Thyroid gland (tissue), 4 donors: Measurements from ENCODE around the gene PIK3C2B. TPM values are rescaled to one million over a fixed set of nuclear protein-coding genes. Genes with fewer than 3 reads are reported as not detected.

ENCODE experiments used
- DNase-seq, 2 donors: peaks; one replicate each; pipeline ENCODE4 v3.0.0-alpha.2; 2019
- H3K27ac ChIP-seq, 3 donors: fragments of 200-600 bp; sonication (generic); 1 replicate in 2 of 3; 2 replicates in 1 of 3; pipeline ENCODE4 v1.5.1; 2016 to 2019; ENCODE audit warnings: mild to moderate bottlenecking in 1 of 3, moderate library complexity in 1 of 3
- H3K27me3 ChIP-seq: fragments of 200-600 bp; sonication (generic); one replicate; pipeline ENCODE4 v1.5.1; 2019
- H3K36me3 ChIP-seq, 2 donors: fragments of 200-600 bp; sonication (generic); one replicate each; pipeline ENCODE4 v1.5.1; 2016 to 2019
- H3K4me1 ChIP-seq, 2 donors: fragments of 200-600 bp; sonication (generic); one replicate each; pipeline ENCODE4 v1.5.1; 2017 to 2019
- H3K4me3 ChIP-seq, 3 donors: fragments of 200-600 bp; sonication (generic); replicated peaks in 1 of 3; 1 replicate in 2 of 3; 2 replicates in 1 of 3; pipeline ENCODE4 v1.5.1; 2016; ENCODE audit warnings: mild to moderate bottlenecking in 1 of 3
- H3K9me3 ChIP-seq: fragments of 200-600 bp; sonication (generic); one replicate; pipeline ENCODE4 v1.5.1; 2017
- POLR2A ChIP-seq, 2 donors: fragments of 450-650 bp; IDR thresholded peaks; one replicate each; pipeline ENCODE4 v1.6.1; 2017; ENCODE audit warnings: antibody characterized with exemption in 2 of 2, mild to moderate bottlenecking in 2 of 2, moderate library complexity in 1 of 2
- WGBS, 2 donors: methylation state at CpG; one replicate each; pipeline ENCODE4 v1.1.5; 2017; 5-methylcytosine and 5-hydroxymethylcytosine counted together
- intact Hi-C: fragments of 100-400 bp; cut with DNase I; formaldehyde crosslinking; loops from one replicate; pipeline ENCODE4 v1.15.1; 2023
- total RNA-seq, 4 donors: library from RNA; depleted of rRNA; stranded (reverse); fragments of >200 nt; gene quantifications; one replicate each; pipeline ENCODE4 v1.2.3, GENCODE V29; 2016
- TF ChIP-seq, protein P1 (sequence below), 6 experiments: fragments of 200-600 bp in 3 of 6; fragments of 450-650 bp in 3 of 6; sonication (generic) in 3 of 6; IDR thresholded peaks; one replicate each; pipeline ENCODE4 v1.5.1; 2016 to 2019; ENCODE audit warnings: antibody characterized with exemption in 6 of 6, mild to moderate bottlenecking in 2 of 6, inconsistent platforms in 1 of 6, moderate library complexity in 1 of 6

Gene PIK3C2B
- total RNA-seq, 4 donors from 2014 or later: 19.9 to 36.9 (median 27.2) TPM

DNA sequence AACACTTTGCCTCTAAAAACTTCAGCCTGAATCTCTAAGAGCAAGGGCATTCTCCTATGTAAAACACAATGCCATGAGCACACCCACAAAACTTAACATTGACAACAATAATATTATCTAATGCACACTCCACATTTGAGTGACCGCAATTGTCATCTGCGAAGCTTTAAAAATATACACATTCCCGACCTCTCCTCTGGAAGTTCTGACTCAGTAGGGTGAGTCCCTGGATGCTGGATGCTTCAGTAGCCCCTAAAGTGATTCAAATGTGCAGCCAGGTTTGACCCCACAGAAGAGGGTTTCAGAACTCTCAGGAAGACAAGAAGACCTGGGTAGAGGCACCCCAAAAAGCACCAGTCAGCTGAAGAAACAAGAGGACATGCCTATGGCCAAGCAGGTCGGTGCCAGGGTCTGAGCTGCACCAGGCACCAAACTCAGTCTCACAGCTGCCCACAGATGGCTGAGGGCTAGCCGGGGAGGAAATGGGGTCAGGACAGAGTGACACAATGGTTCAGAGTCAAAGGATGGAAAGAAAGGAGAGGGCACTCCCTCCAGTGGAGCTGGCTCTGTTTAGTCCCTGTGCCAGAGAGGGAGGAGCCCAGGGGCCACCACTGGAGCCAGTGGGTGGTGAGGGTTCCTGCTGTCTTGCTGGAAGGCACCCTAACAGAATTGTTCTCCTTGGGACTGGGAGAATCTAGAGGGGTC lies 17.4 kb downstream of the PIK3C2B start:
- no peak for TF ChIP-seq POLR2A (IDR thresholded peaks at IDR 0.05)
- TF ChIP-seq, protein P1, sequence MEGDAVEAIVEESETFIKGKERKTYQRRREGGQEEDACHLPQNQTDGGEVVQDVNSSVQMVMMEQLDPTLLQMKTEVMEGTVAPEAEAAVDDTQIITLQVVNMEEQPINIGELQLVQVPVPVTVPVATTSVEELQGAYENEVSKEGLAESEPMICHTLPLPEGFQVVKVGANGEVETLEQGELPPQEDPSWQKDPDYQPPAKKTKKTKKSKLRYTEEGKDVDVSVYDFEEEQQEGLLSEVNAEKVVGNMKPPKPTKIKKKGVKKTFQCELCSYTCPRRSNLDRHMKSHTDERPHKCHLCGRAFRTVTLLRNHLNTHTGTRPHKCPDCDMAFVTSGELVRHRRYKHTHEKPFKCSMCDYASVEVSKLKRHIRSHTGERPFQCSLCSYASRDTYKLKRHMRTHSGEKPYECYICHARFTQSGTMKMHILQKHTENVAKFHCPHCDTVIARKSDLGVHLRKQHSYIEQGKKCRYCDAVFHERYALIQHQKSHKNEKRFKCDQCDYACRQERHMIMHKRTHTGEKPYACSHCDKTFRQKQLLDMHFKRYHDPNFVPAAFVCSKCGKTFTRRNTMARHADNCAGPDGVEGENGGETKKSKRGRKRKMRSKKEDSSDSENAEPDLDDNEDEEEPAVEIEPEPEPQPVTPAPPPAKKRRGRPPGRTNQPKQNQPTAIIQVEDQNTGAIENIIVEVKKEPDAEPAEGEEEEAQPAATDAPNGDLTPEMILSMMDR (IDR thresholded peaks at IDR 0.05): no peak
- H3K4me1 ChIP-seq: peaks cover 72 to 87% of the 10 kb centered on the region in 2 donors
- peak overlapping the region; percentile 4 to 91 (median 47) for H3K27ac ChIP-seq

DNA sequence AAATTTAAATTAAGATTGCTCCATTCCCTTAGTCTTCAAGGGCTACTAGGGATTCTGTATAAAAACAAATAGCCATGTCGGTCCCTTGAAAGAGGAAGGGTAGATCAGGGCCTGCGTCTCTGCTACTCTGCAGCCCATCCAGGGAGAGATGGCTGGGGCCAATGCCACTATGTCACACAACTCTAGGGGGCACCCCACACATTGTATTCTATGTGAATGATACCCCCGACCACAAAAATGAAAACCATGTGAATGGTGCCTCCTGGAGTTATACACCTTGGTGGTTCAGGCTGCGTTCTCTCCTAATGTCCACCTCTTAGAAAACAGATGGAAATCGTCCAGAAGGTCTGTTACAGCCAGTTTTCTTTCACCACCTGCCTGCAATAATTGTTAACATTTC lies 18.0 kb downstream of the PIK3C2B start:
- Histone ChIP-seq H3K4me3 (no peak overlapping the region), H3K4me1 (peaks cover 66 to 81% of the 10 kb centered on the region in 2 donors), H3K36me3 (no peaks in the 10 kb centered on the region), H3K27me3 (no peaks in the 10 kb centered on the region), H3K9me3 (no peaks in the 10 kb centered on the region), H3K27ac (peak overlapping the region in 2 of 3 donors; percentile 47 to 91)
- 54 to 68% methylated on average over 5 of the region's 5 CpGs for WGBS, 2 donors
- no peak for DNase-seq
- TF ChIP-seq, protein P1 (IDR thresholded peaks at IDR 0.05): no peak
- TF ChIP-seq POLR2A (IDR thresholded peaks at IDR 0.05): no peak
- intact Hi-C loops: no loop called here

More for the DNA sequence above, 17.4 kb downstream of the PIK3C2B start:
- intact Hi-C loops: no loop called here
- DNase-seq: peak; percentile 58 to 63
- no peaks in the 10 kb centered on the region for H3K9me3 ChIP-seq
- WGBS, 2 donors: 34 to 42% methylated on average over 5 of the region's 5 CpGs
- no peaks in the 10 kb centered on the region for H3K27me3 ChIP-seq
- no peak overlapping the region for H3K4me3 ChIP-seq
- H3K36me3 ChIP-seq: no peaks in the 10 kb centered on the region

DNA sequence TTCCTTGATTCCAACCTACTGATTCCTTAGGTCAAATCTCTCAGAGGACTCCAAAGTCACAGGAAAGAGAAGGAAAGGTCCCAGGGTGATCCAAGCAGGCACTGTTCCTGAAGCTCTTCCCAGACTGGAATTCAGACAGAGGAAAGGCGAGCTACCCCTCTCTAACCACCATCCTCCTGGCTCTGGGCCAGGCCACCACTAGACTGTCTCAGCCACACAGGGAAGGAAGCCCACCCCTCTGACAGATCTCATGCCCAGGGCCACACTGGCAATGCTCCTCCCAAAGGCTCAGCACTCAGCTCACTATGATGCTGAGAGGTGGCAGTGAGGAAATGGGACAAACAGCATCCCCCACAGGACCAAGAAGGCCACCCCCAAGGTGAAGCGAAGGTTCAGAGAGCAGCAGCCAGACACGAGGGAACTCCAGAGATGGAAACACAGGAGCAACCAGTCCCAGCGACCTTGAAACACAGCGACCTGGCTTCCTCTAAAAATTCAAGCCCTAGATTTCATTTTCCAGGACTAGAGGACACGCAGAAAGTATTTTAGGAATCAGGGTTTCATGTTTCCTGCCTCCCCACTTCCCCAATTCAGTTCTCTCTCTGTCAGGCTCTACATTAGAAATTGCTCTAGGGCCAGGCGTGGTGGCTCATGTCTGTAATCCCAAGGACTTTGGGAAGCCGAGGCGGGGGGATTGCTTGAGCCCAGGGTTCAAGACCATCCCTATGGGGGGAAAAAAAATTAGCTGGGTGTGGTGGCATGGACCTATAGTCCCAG lies 18.8 kb downstream of the PIK3C2B start:
- peaks cover 59 to 75% of the 10 kb centered on the region in 2 donors for H3K4me1 ChIP-seq

DNA sequence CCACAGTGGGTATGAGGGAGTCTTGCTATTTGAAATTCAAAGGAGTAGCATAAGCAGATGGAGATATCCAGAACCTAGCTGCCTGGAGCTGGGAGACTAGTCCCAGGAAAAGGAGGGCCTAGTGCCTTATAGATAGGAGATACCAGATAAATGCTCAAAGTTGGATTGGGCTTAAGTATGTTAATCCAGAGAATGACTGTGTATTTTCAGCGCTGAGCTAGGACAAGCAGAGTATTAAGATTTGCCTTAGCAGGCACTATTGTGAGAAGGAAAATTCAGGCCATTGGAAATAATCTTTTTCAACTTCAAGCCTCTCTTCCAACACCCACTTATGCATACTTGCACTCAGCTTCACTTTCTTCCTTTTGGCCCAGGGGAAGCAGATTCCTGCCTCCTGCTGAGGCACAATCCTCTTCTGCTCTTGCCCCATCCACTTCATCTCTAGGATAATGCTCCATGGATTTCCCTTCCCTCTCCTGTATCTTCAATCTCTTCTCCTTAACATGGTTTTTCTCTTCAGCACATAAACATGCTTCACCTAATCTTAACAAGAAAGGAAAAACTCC lies 21.1 kb downstream of the PIK3C2B start:
- WGBS, 2 donors: 39 to 44% methylated on average over 1 of the region's 1 CpG
- no peaks in the 10 kb centered on the region for H3K9me3 ChIP-seq
- DNase-seq: no peak
- H3K4me1 ChIP-seq: peaks cover 35 to 51% of the 10 kb centered on the region in 2 donors
- H3K4me3 ChIP-seq: no peak overlapping the region
- peak overlapping the region; percentile 46 to 69 (median 67) for H3K27ac ChIP-seq
- intact Hi-C loops: no loop called here
- H3K27me3 ChIP-seq: no peaks in the 10 kb centered on the region
- H3K36me3 ChIP-seq: peaks cover 0 to 7% of the 10 kb centered on the region in 2 donors
- no peak for TF ChIP-seq POLR2A (IDR thresholded peaks at IDR 0.05)
- TF ChIP-seq, protein P1 (IDR thresholded peaks at IDR 0.05): no peak

More for the DNA sequence above, 18.8 kb downstream of the PIK3C2B start:
- intact Hi-C loops: no loop called here
- Histone ChIP-seq H3K36me3 (no peaks in the 10 kb centered on the region), H3K4me3 (no peak overlapping the region), H3K27me3 (no peaks in the 10 kb centered on the region), H3K27ac (peak overlapping the region in 2 of 3 donors; percentile 47 to 91), H3K9me3 (no peaks in the 10 kb centered on the region)
- TF ChIP-seq POLR2A (IDR thresholded peaks at IDR 0.05): no peak
- TF ChIP-seq, protein P1 (IDR thresholded peaks at IDR 0.05): no peak
- no peak for DNase-seq
- WGBS, 2 donors: 79 to 90% methylated on average over 9 of the region's 9 CpGs
